ENCODE data around the gene NTHL1. TPM values are rescaled to one million over a fixed set of nuclear protein-coding genes. Genes with fewer than 3 reads are reported as not detected.
"Not testable (repeated sequence)": the region's sequence is repeated elsewhere in the genome, so short reads cannot be mapped to it uniquely, and the experiment has no call there.

The NTHL1 gene
- total RNA-seq, 1 experiment from 2014 or later = 32.8 TPM

DNA sequence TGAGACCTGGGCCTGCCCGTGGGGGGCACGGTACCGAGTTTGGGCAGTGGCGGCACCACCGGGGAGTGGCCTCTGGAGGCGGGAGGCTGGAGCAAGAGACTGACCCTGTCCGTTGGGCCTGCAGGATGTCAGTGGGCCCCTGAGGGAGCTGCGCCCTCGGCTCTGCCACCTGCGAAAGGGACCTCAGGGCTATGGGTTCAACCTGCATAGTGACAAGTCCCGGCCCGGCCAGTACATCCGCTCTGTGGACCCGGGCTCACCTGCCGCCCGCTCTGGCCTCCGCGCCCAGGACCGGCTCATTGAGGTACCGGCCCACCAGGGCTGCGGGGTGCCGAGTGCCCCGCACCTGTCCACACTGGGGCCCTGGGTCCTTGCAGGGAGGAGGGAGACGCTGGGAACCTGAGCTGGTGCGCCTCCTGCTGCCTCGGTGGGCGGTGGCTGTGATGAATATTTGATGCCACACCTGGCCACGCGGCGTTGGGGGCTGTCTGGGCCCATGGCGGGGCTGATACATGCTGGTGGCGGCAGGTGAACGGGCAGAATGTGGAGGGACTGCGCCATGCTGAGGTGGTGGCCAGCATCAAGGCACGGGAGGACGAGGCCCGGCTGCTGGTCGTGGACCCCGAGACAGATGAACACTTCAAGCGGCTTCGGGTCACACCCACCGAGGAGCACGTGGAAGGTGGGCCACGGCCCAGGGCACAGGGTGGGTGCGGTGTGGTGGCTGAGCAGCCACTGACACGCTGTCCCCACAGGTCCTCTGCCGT lies 11.3 kb downstream of the NTHL1 start:
- Mint-ChIP-seq H3K27me3 (ENCODE audit: unreplicated experiment) (no peaks in the 10 kb centered on the region), H3K4me1 (ENCODE audit: low read depth, unreplicated experiment) (peaks cover 12% of the 10 kb centered on the region), H3K9me3 (ENCODE audit: low read depth, unreplicated experiment) (no peaks in the 10 kb centered on the region), H3K36me3 (ENCODE audit: insufficient read depth, unreplicated experiment) (peaks cover 33% of the 10 kb centered on the region), H3K27ac (ENCODE audit: unreplicated experiment) (no peak overlapping the region), H3K4me3 (ENCODE audit: low read depth, unreplicated experiment) (no peak overlapping the region)
- no peak for DNase-seq
- TF ChIP-seq CTCF (IDR thresholded peaks at IDR 0.05; ENCODE audit: unreplicated experiment) = no peak
- BruUV-seq (replicated peaks) = no TSS peak
- intact Hi-C loops (cut with micrococcal nuclease; ENCODE audit: unreplicated experiment) = no loop called here
- CTCF ChIA-PET = interaction anchor here (0.6 kb wide), 1 partner anchor 108 kb away, joined by 6 read pairs; no protein-coding TSS in a partner anchor

DNA sequence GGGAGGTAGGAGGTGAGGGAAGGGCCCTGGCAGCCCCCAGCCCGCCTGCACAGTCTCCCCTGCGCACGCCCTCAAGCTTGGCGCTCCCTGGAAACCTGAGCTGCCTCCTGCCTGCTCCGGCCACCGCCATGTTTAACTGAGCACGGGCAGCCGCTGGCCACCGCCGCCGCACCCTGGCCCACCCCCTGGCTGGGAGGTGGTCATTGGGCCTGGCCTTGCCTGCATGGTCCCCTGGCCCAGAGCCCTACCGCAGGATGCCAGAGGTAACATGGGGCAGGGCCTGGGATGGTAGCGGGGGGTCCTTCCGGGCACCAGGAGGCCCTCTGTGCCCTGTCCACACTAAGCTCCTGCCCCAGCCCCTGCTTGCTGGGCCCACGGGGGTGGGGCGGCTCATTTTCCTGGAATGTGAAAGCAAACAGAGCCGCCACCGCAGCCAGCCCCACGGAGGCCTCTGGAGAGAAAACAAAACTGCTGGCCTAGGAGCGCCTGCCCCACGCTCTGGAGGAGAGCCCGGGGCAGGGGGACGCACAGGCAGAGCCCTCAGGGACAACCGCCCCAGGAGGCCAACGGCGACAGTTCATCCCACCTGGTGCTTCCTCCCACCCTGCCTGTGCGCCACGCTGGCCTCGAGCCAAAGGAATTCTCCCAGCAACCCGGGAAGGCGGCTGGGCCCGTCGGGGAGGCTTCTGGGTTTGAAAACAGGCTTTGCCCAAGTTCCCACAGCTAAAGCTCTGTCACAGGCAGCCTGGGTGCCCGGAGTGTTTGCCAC lies 12.0 kb downstream of the NTHL1 start:
- intact Hi-C loops (cut with micrococcal nuclease; ENCODE audit: unreplicated experiment) = no loop called here
- no peaks in the 10 kb centered on the region for H3K9me3 Mint-ChIP-seq (ENCODE audit: low read depth, unreplicated experiment)
- peaks cover 4% of the 10 kb centered on the region for H3K4me1 Mint-ChIP-seq (ENCODE audit: low read depth, unreplicated experiment)
- no peak overlapping the region for H3K4me3 Mint-ChIP-seq (ENCODE audit: low read depth, unreplicated experiment)
- no peaks in the 10 kb centered on the region for H3K27me3 Mint-ChIP-seq (ENCODE audit: unreplicated experiment)
- peaks cover 28% of the 10 kb centered on the region for H3K36me3 Mint-ChIP-seq (ENCODE audit: insufficient read depth, unreplicated experiment)
- H3K27ac Mint-ChIP-seq (ENCODE audit: unreplicated experiment) = no peak overlapping the region
- DNase-seq = no peak
- BruUV-seq (replicated peaks) = no TSS peak
- no peak for TF ChIP-seq CTCF (IDR thresholded peaks at IDR 0.05; ENCODE audit: unreplicated experiment)
- CTCF ChIA-PET = interaction anchor here (0.6 kb wide), 1 partner anchor 107 kb away, joined by 6 read pairs; no protein-coding TSS in a partner anchor

DNA sequence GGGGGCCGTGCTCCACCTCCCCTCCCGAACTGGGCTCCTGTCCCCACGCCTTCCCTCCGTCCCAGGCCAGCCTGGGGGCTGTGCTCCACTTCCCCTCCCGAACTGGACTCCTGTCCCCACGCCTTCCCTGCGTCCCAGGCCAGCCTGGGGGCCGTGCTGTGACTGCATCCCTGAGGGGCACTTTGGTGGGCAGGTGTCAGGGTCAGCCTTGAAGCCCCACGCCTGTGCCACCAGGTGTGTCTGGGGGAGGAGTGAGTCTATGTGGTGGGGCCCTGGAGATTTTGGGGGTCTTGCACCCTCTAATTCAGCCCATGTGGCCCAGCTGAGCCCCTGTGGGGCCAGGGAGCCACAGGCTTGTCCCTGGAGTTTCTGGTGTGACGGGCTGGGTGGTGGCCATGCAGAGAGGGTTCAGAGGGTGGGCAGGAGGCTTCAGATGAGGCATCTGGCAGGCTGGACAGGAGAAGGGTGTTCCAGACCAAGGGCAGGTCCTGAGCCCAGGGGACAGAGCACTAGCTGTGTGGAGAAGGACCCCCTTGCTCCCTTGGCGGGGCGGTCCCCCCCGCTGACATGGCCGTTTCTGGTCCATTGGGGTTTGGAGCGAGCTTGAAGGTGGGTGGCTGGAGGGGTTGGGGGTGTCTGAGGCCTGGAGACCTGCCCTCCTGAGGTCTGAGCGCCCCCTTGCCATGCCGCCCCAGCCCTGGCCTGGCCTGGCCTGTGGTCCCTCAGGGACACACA lies 12.8 kb downstream of the NTHL1 start:
- no peak for TF ChIP-seq CTCF (IDR thresholded peaks at IDR 0.05; ENCODE audit: unreplicated experiment)
- Mint-ChIP-seq H3K9me3 (ENCODE audit: low read depth, unreplicated experiment) (no peaks in the 10 kb centered on the region), H3K36me3 (ENCODE audit: insufficient read depth, unreplicated experiment) (peaks cover 21% of the 10 kb centered on the region), H3K4me1 (ENCODE audit: low read depth, unreplicated experiment) (no peaks in the 10 kb centered on the region), H3K27ac (ENCODE audit: unreplicated experiment) (no peak overlapping the region), H3K27me3 (ENCODE audit: unreplicated experiment) (no peaks in the 10 kb centered on the region), H3K4me3 (ENCODE audit: low read depth, unreplicated experiment) (no peak overlapping the region)
- DNase-seq = no peak
- no TSS peak for BruUV-seq (replicated peaks)
- intact Hi-C loops (cut with micrococcal nuclease; ENCODE audit: unreplicated experiment) = no loop called here
- CTCF ChIA-PET = no interaction called here

- H3K4me1 Mint-ChIP-seq (ENCODE audit: low read depth, unreplicated experiment); H3K4me3 Mint-ChIP-seq (ENCODE audit: low read depth, unreplicated experiment); H3K27ac Mint-ChIP-seq (ENCODE audit: unreplicated experiment); intact Hi-C loops (cut with micrococcal nuclease; ENCODE audit: unreplicated experiment); H3K27me3 Mint-ChIP-seq (ENCODE audit: unreplicated experiment); DNase-seq; BruUV-seq (replicated peaks); H3K9me3 Mint-ChIP-seq (ENCODE audit: low read depth, unreplicated experiment): not testable (repeated sequence)
- peaks cover 18% of the 10 kb centered on the region for H3K36me3 Mint-ChIP-seq (ENCODE audit: insufficient read depth, unreplicated experiment)
- CTCF ChIA-PET = interaction anchor here (0.7 kb wide), 1 partner anchor 26 kb away, joined by 3 read pairs; no protein-coding TSS in a partner anchor
Observed at GRCh38 chr16:2033909-2034695, 13.5 kb downstream of the NTHL1 start.
